ENCODE results near the gene STX8.

STX8 gene

DNA sequence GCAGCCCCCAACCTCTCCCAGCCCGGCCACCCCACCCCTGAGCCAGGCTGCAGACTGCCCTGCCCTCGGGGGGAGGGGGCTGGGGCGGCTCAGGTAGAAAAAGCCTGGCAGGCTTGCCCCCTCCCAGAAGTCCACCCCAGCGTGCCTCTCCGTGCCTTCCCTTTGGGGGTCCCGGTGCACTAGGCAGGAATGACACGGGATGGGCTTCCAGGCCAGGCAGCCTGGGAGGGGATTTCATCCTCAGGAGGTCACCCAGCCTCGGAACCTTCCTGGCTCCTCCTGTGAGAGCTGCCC is 369.3 kb downstream of the STX8 start:
- DNase-seq, result no peak

- peak in 1 of 4 experiments; percentile 0 for DNase-seq
Observed at GRCh38 chr17:9205520-9206409, 369.9 kb downstream of the STX8 start.

GRCh38 chr17:9204637-9205329 is 370.8 kb downstream of the STX8 start:
- DNase-seq, result peak in 1 of 4 experiments; percentile 19

DNA sequence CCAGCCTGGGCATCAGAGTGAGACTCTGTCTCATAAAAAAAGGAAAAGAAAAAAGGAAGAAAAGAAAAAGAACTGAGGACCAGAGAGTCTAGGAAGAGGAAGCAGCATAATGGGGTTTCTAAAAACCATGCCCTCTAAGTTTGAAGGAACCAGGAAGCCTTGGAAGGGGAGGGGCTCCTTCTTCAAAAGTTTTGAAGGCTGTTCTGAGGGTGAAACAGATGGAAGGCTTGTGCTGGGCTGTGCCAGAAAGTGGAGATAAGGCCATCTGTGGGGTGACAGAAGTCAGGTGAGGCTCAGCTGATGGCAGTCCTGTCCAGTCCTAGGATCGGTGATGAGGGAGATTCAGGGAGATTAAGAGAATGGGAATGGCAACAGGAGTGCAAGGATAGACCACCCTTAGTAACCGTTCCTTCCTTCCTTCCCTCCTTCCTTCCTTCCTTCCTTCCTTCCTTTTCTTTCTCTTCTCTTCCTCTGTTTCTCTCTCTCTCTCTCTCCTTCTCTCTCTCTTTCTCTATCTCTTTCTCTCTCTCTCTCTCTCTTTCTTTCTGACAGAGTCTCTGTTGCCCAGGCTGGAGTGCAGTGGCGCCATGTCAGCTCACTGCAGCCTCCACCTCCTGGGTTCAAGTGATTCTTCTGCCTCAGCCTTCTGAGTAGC is 371.7 kb downstream of the STX8 start:
- peak; percentile 2 to 50 (median 19) for DNase-seq

DNA sequence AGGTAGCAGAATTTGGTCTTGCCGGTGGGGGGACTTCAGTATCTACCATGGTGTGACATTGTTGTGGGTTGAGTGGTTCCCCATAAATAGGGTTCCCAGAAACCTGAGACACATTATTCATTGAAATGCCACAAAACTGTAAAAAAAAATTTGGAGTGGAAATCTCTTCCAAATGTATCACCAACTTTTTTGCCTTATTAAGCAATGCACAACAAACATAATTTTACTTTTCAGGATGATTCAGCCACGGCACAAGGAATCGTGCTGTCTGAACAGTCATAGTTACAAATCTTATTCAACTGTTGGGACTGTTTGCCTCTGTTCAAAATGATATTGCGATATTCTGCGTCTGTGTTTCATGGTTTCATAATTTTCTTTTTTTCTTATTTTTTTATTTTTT is 373.1 kb downstream of the STX8 start:
- DNase-seq, result no peak

DNA sequence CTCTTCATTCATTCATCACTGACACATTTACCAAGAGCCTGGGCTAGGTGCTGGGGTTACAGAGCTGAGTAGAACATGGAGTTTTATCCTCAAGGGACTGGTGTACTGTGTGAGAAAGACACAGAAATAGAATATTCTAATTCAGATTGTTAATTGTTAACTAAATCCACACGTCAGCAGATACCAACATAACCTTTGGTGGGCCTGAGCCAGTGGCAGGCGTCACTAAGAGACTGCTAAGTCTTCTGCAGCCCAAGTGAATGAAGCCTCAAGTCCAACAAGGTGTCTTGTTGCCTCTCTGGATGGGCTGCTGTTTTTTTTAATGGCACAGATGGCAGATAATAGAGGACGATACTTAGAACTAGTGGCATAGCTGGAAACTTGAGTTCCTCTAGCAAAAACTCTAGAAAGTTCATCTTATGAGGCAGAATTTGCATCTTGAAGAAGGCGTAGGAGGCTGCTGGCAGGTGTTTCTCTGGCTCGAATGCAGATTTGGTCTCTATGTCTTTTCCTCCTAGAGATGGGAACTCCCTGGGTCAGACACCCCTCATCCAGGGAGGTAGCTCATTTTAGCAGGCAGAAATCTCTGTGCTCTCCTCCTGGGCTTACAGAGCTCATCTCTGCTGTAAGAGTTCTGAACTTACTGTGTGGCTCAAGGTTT is 374.8 kb downstream of the STX8 start:
- no peak for DNase-seq
